ENCODE results near the gene GRIK2. TPM values are rescaled to one million over a fixed set of nuclear protein-coding genes. Genes with fewer than 3 reads are reported as not detected.

GRIK2 gene
- total RNA-seq, 1 experiment from 2014 or later: 0.70 TPM

DNA sequence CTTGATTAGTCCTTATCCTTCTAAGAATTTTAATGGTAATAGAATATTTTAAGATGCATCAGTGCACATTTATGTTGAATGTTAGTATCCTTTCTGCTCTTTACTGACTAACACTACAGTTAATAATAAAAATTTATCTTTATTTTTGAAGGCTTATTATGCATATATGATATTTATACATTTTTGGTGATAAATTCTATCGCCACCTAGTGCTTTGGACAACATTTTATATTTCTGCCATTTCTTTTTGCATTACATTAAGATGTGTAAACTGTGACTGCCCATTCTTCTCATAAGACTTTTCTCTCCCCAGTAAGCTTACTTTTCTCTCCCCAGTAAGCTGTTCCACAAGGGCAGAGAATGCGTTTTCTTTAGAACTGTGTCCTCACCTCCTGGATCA lies 252.3 kb downstream of the GRIK2 start:
- Histone ChIP-seq H3K9me3 (ENCODE audit: control insufficient read depth, low read depth, low read length) (no peaks in the 10 kb centered on the region), H2BK5ac (ENCODE audit: insufficient read length, low read length) (no peak overlapping the region), H3K23ac (ENCODE audit: insufficient read length, low read depth, low read length) (no peak overlapping the region), H3K9ac (ENCODE audit: extremely low read depth, insufficient read length, low read length) (no peak overlapping the region), H4K8ac (replicated peaks; ENCODE audit: insufficient read length, low read depth, low read length) (no peak overlapping the region), H2AFZ (ENCODE audit: low read length) (no peak overlapping the region), H2BK12ac (ENCODE audit: insufficient read length, low read depth, low read length) (no peak overlapping the region), H3K79me2 (ENCODE audit: insufficient read depth, low read length) (no peaks in the 10 kb centered on the region), H3K18ac (ENCODE audit: insufficient read length, low read depth, low read length) (no peak overlapping the region), H3K4me2 (ENCODE audit: insufficient read depth, insufficient read length, low read length) (no peak overlapping the region), H3K27me3 (ENCODE audit: insufficient read depth, low read length) (no peaks in the 10 kb centered on the region), H2BK15ac (ENCODE audit: low read depth, low read length) (no peak overlapping the region), H2AK5ac (ENCODE audit: insufficient read length, low read length) (no peak overlapping the region), H4K91ac (ENCODE audit: insufficient read length, low read depth, low read length) (no peak overlapping the region), H3K23me2 (ENCODE audit: insufficient read length, low read depth, low read length, poor library complexity, severe bottlenecking) (no peaks in the 10 kb centered on the region), H3K4me1 (ENCODE audit: insufficient read depth, low read length) (peaks cover 4% of the 10 kb centered on the region; the same call in 1 of the 2 replicates), H2BK20ac (ENCODE audit: low read depth, low read length, poor library complexity, severe bottlenecking) (no peak overlapping the region), H3K56ac (ENCODE audit: insufficient read length, low read depth, low read length) (no peak overlapping the region), H3K4ac (ENCODE audit: low read depth, low read length) (no peak overlapping the region), H4K20me1 (ENCODE audit: control insufficient read depth, insufficient read depth, insufficient read length) (no peaks in the 10 kb centered on the region), H3T11ph (ENCODE audit: low read length) (no peak overlapping the region), H2BK120ac (ENCODE audit: low read depth, low read length, poor library complexity, severe bottlenecking) (no peak overlapping the region), H3K14ac (ENCODE audit: insufficient read depth, low read length) (no peak overlapping the region), H3K27ac (ENCODE audit: insufficient read length, low read depth, low read length) (no peak overlapping the region), H3K79me1 (ENCODE audit: insufficient read depth, low read depth, low read length, poor library complexity, severe bottlenecking) (no peaks in the 10 kb centered on the region), H4K5ac (ENCODE audit: insufficient read length, low read depth, low read length) (no peak overlapping the region)
- Mint-ChIP-seq H3K36me3 (ENCODE audit: insufficient read depth in 1 of 3, low read depth in 3 of 3) (peaks cover 0 to 3% (median 2%) of the 10 kb centered on the region in 3 experiments; a peak in 3 of 7 replicates), H3K4me1 (peaks cover 16 to 18% of the 10 kb centered on the region in 2 experiments), H3K4me3 (no peak overlapping the region), H3K27me3 (ENCODE audit: low read depth) (no peaks in the 10 kb centered on the region), H3K9me3 (peaks cover 0 to 2% of the 10 kb centered on the region in 2 experiments; a peak in 1 of 5 replicates), H3K27ac (no peak overlapping the region)
- TF ChIP-seq, protein P1, sequence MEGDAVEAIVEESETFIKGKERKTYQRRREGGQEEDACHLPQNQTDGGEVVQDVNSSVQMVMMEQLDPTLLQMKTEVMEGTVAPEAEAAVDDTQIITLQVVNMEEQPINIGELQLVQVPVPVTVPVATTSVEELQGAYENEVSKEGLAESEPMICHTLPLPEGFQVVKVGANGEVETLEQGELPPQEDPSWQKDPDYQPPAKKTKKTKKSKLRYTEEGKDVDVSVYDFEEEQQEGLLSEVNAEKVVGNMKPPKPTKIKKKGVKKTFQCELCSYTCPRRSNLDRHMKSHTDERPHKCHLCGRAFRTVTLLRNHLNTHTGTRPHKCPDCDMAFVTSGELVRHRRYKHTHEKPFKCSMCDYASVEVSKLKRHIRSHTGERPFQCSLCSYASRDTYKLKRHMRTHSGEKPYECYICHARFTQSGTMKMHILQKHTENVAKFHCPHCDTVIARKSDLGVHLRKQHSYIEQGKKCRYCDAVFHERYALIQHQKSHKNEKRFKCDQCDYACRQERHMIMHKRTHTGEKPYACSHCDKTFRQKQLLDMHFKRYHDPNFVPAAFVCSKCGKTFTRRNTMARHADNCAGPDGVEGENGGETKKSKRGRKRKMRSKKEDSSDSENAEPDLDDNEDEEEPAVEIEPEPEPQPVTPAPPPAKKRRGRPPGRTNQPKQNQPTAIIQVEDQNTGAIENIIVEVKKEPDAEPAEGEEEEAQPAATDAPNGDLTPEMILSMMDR (conservative IDR thresholded peaks at IDR 0.05): no peak
- no peak for DNase-seq
- WGBS (ENCODE audit: extremely low coverage, insufficient read length, low lambda C conversion rate): no CpG with 5 or more reads among the region's 2 CpGs

Measured in H9 (cell line).